Upper lobe of right lung (tissue), 1 donor: Measurements from ENCODE around the gene TJP3. TPM values are rescaled to one million over a fixed set of nuclear protein-coding genes. Genes with fewer than 3 reads are reported as not detected.

ENCODE experiments used
- ATAC-seq: fragments of 200-7000 bp; cut with Tn5 transposase; one replicate; pipeline ENCODE4 v1.9.1; 2020; ENCODE audit warnings: mild to moderate bottlenecking, moderate library complexity
- DNase-seq: peaks from one replicate; pipeline ENCODE4 v3.0.0-alpha.2; 2020
- H3K27ac ChIP-seq: fragments of 200-600 bp; one replicate; pipeline ENCODE4 v1.8.0; 2022
- H3K27me3 ChIP-seq: fragments of 200-600 bp; one replicate; pipeline ENCODE4 v1.8.0; 2022; ENCODE audit warnings: mild to moderate bottlenecking
- H3K36me3 ChIP-seq: fragments of 200-600 bp; one replicate; pipeline ENCODE4 v1.8.0; 2022
- H3K4me1 ChIP-seq: fragments of 200-600 bp; one replicate; pipeline ENCODE4 v1.8.0; 2022
- H3K4me3 ChIP-seq: fragments of 200-600 bp; one replicate; pipeline ENCODE4 v1.8.0; 2022; ENCODE audit warnings: mild to moderate bottlenecking
- H3K9me3 ChIP-seq: fragments of 200-600 bp; one replicate; pipeline ENCODE4 v1.8.0; 2022
- CTCF ChIP-seq: fragments of 200-600 bp; IDR thresholded peaks from one replicate; pipeline ENCODE4 v1.8.0; 2022; ENCODE audit warnings: antibody characterized with exemption
- intact Hi-C: fragments of 100-400 bp; cut with DNase I; formaldehyde crosslinking; loops from one replicate; pipeline ENCODE4 v1.11.0; 2022
- total RNA-seq: library from RNA; stranded (reverse); fragmentation: NEBNext Ultra II Directional; extraction: Animal tissue kit (Norgen Biotek cat#: 25700); gene quantifications from one replicate; pipeline ENCODE4 v1.2.1, GENCODE V29; 2021
- donor health status: DM: no; HTN: yes; CAD: no; lungs with severe emphysema.

Gene TJP3
- total RNA-seq, 1 donor from 2014 or later = 23.0 TPM

- Histone ChIP-seq H3K4me3 (no peak overlapping the region), H3K27me3 (no peaks in the 10 kb centered on the region), H3K27ac (no peak overlapping the region), H3K9me3 (no peaks in the 10 kb centered on the region), H3K36me3 (no peaks in the 10 kb centered on the region), H3K4me1 (peaks cover 8% of the 10 kb centered on the region)
- intact Hi-C loops = no loop called here
- no peak for ATAC-seq
- no peak for TF ChIP-seq CTCF
- DNase-seq = no peak
These were observed 25.3 kb upstream of the TJP3 start for GRCh38 chr19:3682741-3683404.

- Histone ChIP-seq H3K4me1 (peaks cover 14% of the 10 kb centered on the region), H3K36me3 (no peaks in the 10 kb centered on the region), H3K27ac (no peak overlapping the region), H3K27me3 (no peaks in the 10 kb centered on the region), H3K4me3 (no peak overlapping the region), H3K9me3 (no peaks in the 10 kb centered on the region)
- ATAC-seq = peak; percentile 54
- intact Hi-C loops = no loop called here
- TF ChIP-seq CTCF = no peak
- no peak for DNase-seq
These were observed 24.7 kb upstream of the TJP3 start for GRCh38 chr19:3683405-3684053.

DNA sequence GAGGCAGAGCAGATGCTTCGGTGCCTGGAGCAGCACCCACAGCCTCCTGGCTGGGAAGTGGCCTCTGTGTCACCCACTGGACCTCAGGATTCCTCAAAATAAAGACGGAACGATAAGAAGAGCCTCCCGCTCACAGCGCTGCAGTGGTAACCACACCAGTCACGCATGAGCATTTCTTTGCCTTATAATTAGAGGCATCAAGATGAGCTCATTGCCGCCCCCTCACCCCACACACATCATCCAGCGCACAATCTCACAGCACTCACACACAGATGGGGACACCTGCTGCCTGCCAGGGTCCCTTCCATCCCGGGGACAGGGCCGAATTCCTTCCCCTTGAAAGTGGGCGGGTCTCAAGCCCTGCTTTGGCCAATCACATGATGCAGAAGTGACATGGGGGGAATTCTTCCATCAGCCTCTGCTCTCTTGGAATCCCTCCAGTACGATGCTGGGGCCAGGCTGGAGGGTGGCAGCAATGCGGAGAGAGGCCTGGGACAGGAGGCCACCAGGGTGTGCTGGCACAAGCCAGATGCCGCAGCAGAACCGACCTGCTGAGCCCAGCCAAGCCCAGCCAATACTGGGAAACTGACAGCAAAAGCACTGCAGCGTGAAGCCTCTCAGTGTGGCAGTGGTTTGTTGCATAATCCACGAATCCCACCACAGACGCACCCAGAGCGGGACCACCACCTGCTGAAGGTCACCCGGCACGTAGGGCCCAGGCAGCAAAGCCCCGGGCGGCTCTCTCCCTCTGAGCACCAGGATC is 23.9 kb upstream of the TJP3 start:
- ATAC-seq (no peak), DNase-seq (no peak)
- no peak overlapping the region for H3K4me3 ChIP-seq
- no peak for TF ChIP-seq CTCF
- intact Hi-C loops = no loop called here
- H3K27me3 ChIP-seq = no peaks in the 10 kb centered on the region
- H3K4me1 ChIP-seq = peaks cover 14% of the 10 kb centered on the region
- H3K9me3 ChIP-seq = no peaks in the 10 kb centered on the region
- H3K27ac ChIP-seq = no peak overlapping the region
- H3K36me3 ChIP-seq = no peaks in the 10 kb centered on the region

GRCh38 chr19:3684817-3685410 is 23.3 kb upstream of the TJP3 start:
- intact Hi-C loops = no loop called here
- no peaks in the 10 kb centered on the region for H3K27me3 ChIP-seq
- DNase-seq = no peak
- H3K4me1 ChIP-seq = peaks cover 14% of the 10 kb centered on the region
- ATAC-seq = no peak
- H3K9me3 ChIP-seq = no peaks in the 10 kb centered on the region
- H3K4me3 ChIP-seq = no peak overlapping the region
- H3K27ac ChIP-seq = no peak overlapping the region
- no peak for TF ChIP-seq CTCF
- no peaks in the 10 kb centered on the region for H3K36me3 ChIP-seq

DNA sequence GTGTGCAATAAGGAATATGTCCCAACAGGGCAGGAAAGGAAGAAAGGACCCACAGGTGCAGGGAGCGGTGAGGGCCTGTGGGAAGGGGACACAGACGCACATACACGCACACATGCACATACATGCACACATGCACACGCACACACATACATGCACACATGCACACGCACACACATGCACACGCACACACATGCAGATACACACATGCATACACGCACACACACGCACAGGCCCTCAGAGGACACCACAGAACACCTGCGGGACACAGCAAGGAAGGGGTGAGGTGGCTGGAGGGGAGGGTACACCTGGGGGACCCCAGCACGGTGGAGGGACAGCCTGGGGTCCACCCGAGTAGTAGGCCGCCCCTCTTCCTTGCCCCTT is 20.8 kb upstream of the TJP3 start:
- ATAC-seq = no peak
- DNase-seq = no peak
- H3K9me3 ChIP-seq = no peaks in the 10 kb centered on the region
- H3K4me3 ChIP-seq = no peak overlapping the region
- TF ChIP-seq CTCF = no peak
- H3K4me1 ChIP-seq = peaks cover 14% of the 10 kb centered on the region
- intact Hi-C loops = no loop called here
- no peaks in the 10 kb centered on the region for H3K36me3 ChIP-seq
- no peak overlapping the region for H3K27ac ChIP-seq
- no peaks in the 10 kb centered on the region for H3K27me3 ChIP-seq
